ENCODE measurements around the gene TXNDC11. TPM values are rescaled to one million over a fixed set of nuclear protein-coding genes. Genes with fewer than 3 reads are reported as not detected.

The TXNDC11 gene
- total RNA-seq, 1 experiment from 2014 or later, result 30.9 TPM

- CTCF ChIA-PET, result no interaction called here
Measured at GRCh38 chr16:11698271-11698689, 44.4 kb downstream of the TXNDC11 start.

DNA sequence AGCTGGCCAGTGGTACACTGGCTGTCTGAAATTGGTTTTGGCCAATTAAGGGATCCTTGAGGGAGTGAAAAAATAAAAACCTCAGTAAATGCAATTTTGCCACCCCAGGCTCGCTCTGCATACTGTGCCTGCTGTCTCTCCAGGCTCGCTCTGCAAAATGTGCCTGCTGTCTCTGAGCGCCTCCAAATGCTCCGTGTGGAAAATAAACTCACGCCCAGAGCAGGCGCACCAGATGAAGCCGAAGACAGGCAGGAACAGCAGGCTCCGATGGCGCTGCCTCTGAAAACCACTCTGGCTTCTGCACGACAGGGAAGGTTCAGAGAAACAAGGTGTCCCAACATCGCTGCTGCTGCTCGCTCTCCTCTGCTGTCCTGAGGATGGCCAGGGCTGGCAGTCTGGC is 45.3 kb downstream of the TXNDC11 start:
- H3K27me3 ChIP-seq (ENCODE audit: insufficient read depth, low read depth), result no peaks in the 10 kb centered on the region
- CTCF ChIA-PET, result no interaction called here
- H3K9me2 ChIP-seq (ENCODE audit: insufficient read depth), result no peaks in the 10 kb centered on the region
- H3K4me3 ChIP-seq, result no peak overlapping the region
- no peak overlapping the region for H3K27ac ChIP-seq
- no TSS peak for BruUV-seq (replicated peaks)
- no peak for DNase-seq
- intact Hi-C loops (cut with micrococcal nuclease; ENCODE audit: unreplicated experiment), result no loop called here
- H3K36me3 ChIP-seq (ENCODE audit: low read depth), result 0 out of 2 replicates have a peak, but pooled peaks cover 7% of the 10 kb centered on the region
- peaks cover 18% of the 10 kb centered on the region; the same call in 1 of the 2 replicates for H4K20me1 ChIP-seq (ENCODE audit: insufficient read depth)
- H3K79me2 ChIP-seq (ENCODE audit: low read depth), result no peaks in the 10 kb centered on the region
- peaks cover 11% of the 10 kb centered on the region; the same call in 1 of the 2 replicates for H3F3A ChIP-seq (ENCODE audit: insufficient read depth, low read depth)
- TF ChIP-seq EZH2 (IDR thresholded peaks at IDR 0.05; ENCODE audit: low read depth) (no peak), CTCF (conservative IDR thresholded peaks at IDR 0.05) (no peak)
- H2AFZ ChIP-seq, result no peak overlapping the region
- H3K9me3 ChIP-seq (ENCODE audit: insufficient read depth, low read depth), result no peaks in the 10 kb centered on the region
- H3K4me1 ChIP-seq (replicated peaks; ENCODE audit: insufficient read depth), result 0 out of 2 replicates have a peak, but pooled peaks cover 7% of the 10 kb centered on the region
- H3K4me2 ChIP-seq, result no peak overlapping the region
- POLR2A ChIA-PET (ENCODE audit: unreplicated experiment), result interaction anchor here (0.7 kb wide), 1 partner anchor 291 kb away, joined by 4 read pairs; no protein-coding TSS in a partner anchor

More at GRCh38 chr16:11698271-11698689, 44.4 kb downstream of the TXNDC11 start:
- Histone ChIP-seq H3K27me3 (ENCODE audit: insufficient read depth, low read depth) (no peaks in the 10 kb centered on the region), H3K4me3 (no peak overlapping the region), H3K4me2 (no peak overlapping the region), H4K20me1 (ENCODE audit: insufficient read depth) (peaks cover 17% of the 10 kb centered on the region; the same call in 1 of the 2 replicates), H3F3A (ENCODE audit: insufficient read depth, low read depth) (peaks cover 11% of the 10 kb centered on the region; the same call in 1 of the 2 replicates), H3K9me2 (ENCODE audit: insufficient read depth) (no peaks in the 10 kb centered on the region), H3K27ac (no peak overlapping the region), H2AFZ (no peak overlapping the region), H3K36me3 (ENCODE audit: low read depth) (0 out of 2 replicates have a peak, but pooled peaks cover 7% of the 10 kb centered on the region), H3K4me1 (replicated peaks; ENCODE audit: insufficient read depth) (0 out of 2 replicates have a peak, but pooled peaks cover 7% of the 10 kb centered on the region), H3K79me2 (ENCODE audit: low read depth) (no peaks in the 10 kb centered on the region), H3K9me3 (ENCODE audit: insufficient read depth, low read depth) (no peaks in the 10 kb centered on the region)
- POLR2A ChIA-PET (ENCODE audit: unreplicated experiment), result no interaction called here
- no peak for DNase-seq
- TF ChIP-seq CTCF (conservative IDR thresholded peaks at IDR 0.05) (no peak; the same call in 1 of the 2 replicates), EZH2 (IDR thresholded peaks at IDR 0.05; ENCODE audit: low read depth) (no peak)
- intact Hi-C loops (cut with micrococcal nuclease; ENCODE audit: unreplicated experiment), result no loop called here
- no TSS peak for BruUV-seq (replicated peaks)

- peaks cover 11% of the 10 kb centered on the region; the same call in 1 of the 2 replicates for H3F3A ChIP-seq (ENCODE audit: insufficient read depth, low read depth)
- DNase-seq, result no peak
- H3K79me2 ChIP-seq (ENCODE audit: low read depth), result no peaks in the 10 kb centered on the region
- 0 out of 2 replicates have a peak, but pooled peaks cover 7% of the 10 kb centered on the region for H3K4me1 ChIP-seq (replicated peaks; ENCODE audit: insufficient read depth)
- intact Hi-C loops (cut with micrococcal nuclease; ENCODE audit: unreplicated experiment), result no loop called here
- POLR2A ChIA-PET (ENCODE audit: unreplicated experiment), result no interaction called here
- no TSS peak for BruUV-seq (replicated peaks)
- H3K36me3 ChIP-seq (ENCODE audit: low read depth), result 0 out of 2 replicates have a peak, but pooled peaks cover 7% of the 10 kb centered on the region
- H3K9me3 ChIP-seq (ENCODE audit: insufficient read depth, low read depth), result no peaks in the 10 kb centered on the region
- H3K4me2 ChIP-seq, result no peak overlapping the region
- CTCF ChIA-PET, result no interaction called here
- H3K9me2 ChIP-seq (ENCODE audit: insufficient read depth), result no peaks in the 10 kb centered on the region
- TF ChIP-seq CTCF (conservative IDR thresholded peaks at IDR 0.05) (no peak), EZH2 (IDR thresholded peaks at IDR 0.05; ENCODE audit: low read depth) (no peak)
- no peak overlapping the region for H2AFZ ChIP-seq
- no peak overlapping the region for H3K4me3 ChIP-seq
- no peak overlapping the region for H3K27ac ChIP-seq
- H3K27me3 ChIP-seq (ENCODE audit: insufficient read depth, low read depth), result no peaks in the 10 kb centered on the region
- peaks cover 17% of the 10 kb centered on the region; the same call in 1 of the 2 replicates for H4K20me1 ChIP-seq (ENCODE audit: insufficient read depth)
Measured at GRCh38 chr16:11696266-11697012, 46.2 kb downstream of the TXNDC11 start.

All from PC-9 (cell line).